GM19043 (cell line): ENCODE results near the gene PLGLB1.
"Not testable (repeated sequence)": the region's sequence is repeated elsewhere in the genome, so short reads cannot be mapped to it uniquely, and the experiment has no call there.

Source experiments
- ATAC-seq: cut with Tn5 transposase; IDR thresholded peaks from one replicate; pipeline ENCODE4 v1.9.1; 2021; ENCODE audit warnings: low read depth; ENCODE audit not compliant: unreplicated experiment

Gene PLGLB1

GRCh38 chr2:87021744-87022143 lies at the start of gene PLGLB1:
TSS of gene PLGLB1 (minus strand) at chr2:87021844. CDS start at chr2:87021783, 61 bp downstream.
- ATAC-seq: not testable (repeated sequence)

- not testable (repeated sequence) for ATAC-seq
Observed at GRCh38 chr2:87064305-87064704, 42.7 kb upstream of the PLGLB1 start.

GRCh38 chr2:87063431-87063830 lies 41.8 kb upstream of the PLGLB1 start:
- ATAC-seq: not testable (repeated sequence)

DNA sequence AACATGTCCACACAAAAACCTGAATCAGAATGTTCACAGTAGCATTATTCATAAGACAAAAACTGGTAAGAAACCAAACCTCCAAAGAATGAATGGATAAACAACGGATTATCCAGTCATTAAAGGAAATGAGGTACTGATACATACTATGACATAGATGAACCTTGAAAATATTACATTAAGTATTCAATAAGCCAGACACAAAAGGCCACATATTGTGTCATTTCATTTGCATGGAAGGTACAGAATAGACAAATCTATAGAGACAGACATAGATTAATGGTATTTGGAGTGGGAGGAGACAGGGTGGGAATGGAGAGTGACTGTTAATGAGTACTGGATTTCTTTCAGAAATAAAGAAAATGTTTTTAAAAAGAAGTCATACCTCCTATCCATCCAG lies 39.9 kb upstream of the PLGLB1 start:
- not testable (repeated sequence) for ATAC-seq

- ATAC-seq: not testable (repeated sequence)
Observed at GRCh38 chr2:87057606-87058005, 36.0 kb upstream of the PLGLB1 start.

DNA sequence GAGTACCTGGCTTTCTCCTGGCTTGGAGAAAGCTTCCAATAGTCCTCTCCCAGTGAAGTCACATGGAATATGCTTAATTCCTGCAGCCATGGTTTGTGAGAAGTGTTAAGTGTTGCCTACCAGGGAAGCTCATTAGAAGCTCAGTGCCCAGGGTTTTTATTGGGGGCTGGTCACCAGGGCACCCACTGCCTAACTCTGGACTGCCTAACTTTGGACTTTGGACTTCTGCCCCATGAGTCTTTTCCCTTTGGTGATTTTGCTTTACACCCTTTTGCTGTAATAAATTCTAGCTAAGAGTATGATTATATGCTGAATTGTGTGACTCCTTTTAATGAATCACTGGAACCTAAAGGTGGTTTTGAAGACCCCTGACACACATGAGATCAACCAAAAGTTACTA lies 35.2 kb upstream of the PLGLB1 start:
- ATAC-seq: not testable (repeated sequence)

DNA sequence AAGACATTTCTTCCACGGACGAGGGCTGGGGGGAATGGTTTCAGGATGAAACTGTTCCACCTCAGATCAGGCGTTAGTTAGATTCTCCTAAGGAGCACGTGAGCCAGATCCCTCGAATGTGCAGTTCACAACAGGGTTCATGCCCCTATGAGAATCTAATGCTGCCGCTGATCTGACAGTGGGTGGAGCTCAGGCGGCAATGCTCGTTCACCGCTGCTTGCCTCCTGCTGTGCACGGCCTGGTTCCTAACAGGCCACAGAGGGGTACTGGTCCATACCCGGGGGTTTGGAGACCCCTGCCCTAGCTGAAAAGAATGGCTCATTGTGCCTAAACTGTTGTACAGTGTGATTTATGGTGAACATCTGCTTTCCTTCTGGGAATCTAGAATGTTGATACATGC lies 34.8 kb upstream of the PLGLB1 start:
- ATAC-seq: not testable (repeated sequence)

DNA sequence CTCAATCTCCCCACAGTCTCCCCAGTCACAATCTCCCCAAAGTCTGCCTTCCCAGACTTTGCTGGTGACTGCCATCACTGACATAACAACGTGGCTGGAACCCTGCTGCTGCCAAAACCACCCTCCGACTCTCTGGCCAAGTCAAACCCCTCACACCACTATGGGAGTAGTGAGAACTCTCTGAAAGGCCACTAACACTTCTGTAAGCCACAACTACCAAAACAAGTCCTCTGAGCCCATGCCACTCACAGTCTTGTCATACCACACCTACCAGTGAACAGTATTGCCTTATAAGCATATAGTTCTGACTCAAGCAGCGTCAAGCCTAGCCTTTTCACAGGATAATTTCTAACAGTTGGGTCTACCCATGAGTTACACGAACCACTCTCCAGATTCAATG lies 32.7 kb upstream of the PLGLB1 start:
- not testable (repeated sequence) for ATAC-seq

- ATAC-seq: not testable (repeated sequence)
Observed at GRCh38 chr2:87041321-87041978, 19.8 kb upstream of the PLGLB1 start.

- not testable (repeated sequence) for ATAC-seq
Observed at GRCh38 chr2:87028607-87029006, 7.0 kb upstream of the PLGLB1 start.

DNA sequence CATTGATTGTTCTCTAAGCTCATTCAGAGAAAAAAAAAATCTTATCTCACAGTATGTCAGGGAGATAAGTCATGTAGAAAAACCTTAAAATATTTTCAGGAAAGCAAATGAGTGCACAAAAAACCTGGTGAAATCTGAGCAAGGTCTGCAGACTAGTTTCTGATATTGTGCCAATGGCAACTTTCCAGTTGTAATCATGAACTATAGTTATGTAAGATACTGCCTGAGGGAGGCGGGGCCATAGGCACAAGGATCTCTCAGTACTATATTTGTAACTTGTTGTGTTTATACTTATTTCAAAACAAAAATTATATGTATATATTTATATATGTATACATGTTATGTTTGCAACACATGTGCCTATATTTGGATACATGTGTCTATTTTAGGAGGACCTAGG lies 5.2 kb upstream of the PLGLB1 start:
- not testable (repeated sequence) for ATAC-seq

- not testable (repeated sequence) for ATAC-seq
Observed at GRCh38 chr2:87025927-87026326, 4.3 kb upstream of the PLGLB1 start.

DNA sequence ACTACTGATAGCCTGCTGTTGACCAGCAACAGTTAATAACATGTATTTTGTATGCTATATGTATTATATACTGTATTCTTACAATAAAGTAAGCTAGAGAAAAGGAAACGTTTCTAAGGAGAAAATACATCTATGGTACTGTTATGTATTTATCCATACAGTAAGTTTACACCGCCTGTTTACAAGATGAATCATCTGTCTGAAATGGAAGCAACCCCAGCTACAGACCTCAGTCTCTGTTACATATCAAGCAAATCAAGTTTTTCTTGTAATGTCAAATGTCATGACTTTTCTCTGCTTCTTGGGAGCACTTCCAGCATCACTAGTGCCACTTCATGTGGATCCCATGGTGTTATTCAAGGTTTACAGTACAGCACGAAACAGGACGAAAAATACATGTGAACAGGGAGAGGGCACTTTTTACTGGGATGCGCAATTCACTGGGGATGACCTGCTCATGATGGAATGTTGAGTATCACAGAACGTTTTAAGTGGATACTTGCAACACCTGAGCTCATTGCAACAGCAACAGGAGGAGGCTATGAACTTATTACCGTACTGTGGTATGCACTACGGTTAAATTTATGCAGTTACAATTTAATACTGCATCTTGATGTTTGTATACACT lies 2.5 kb upstream of the PLGLB1 start:
- ATAC-seq: not testable (repeated sequence)

GRCh38 chr2:87021043-87021442 lies 601 bp downstream of the PLGLB1 start:
- ATAC-seq: not testable (repeated sequence)

GRCh38 chr2:87019053-87019452 lies 2.6 kb downstream of the PLGLB1 start:
- ATAC-seq: not testable (repeated sequence)

- ATAC-seq: not testable (repeated sequence)
Observed at GRCh38 chr2:87014489-87015169, 7.0 kb downstream of the PLGLB1 start.

- ATAC-seq: not testable (repeated sequence)
Observed at GRCh38 chr2:87004398-87004797, 17.2 kb downstream of the PLGLB1 start.
